ENCODE results near the gene SKI.
A peak's percentile ranks its signal among the peaks of the same experiment; 100 is the strongest.

The SKI gene

GRCh38 chr1:2298685-2299084 is 70.6 kb downstream of the SKI start:
- no peak for DNase-seq

GRCh38 chr1:2299131-2299627 is 71.1 kb downstream of the SKI start:
- no peak for DNase-seq

- peak; percentile 90 for DNase-seq
Measured at GRCh38 chr1:2300004-2300771, 72.1 kb downstream of the SKI start.

GRCh38 chr1:2300851-2301606 is 72.9 kb downstream of the SKI start:
- peak; percentile 94 for DNase-seq

- DNase-seq, result no peak
Measured at GRCh38 chr1:2301607-2302291, 73.6 kb downstream of the SKI start.

- no peak for DNase-seq
Measured at GRCh38 chr1:2302292-2302925, 74.3 kb downstream of the SKI start.

- DNase-seq, result no peak
Measured at GRCh38 chr1:2303016-2303775, 75.1 kb downstream of the SKI start.

- DNase-seq, result no peak
Measured at GRCh38 chr1:2303781-2304180, 75.7 kb downstream of the SKI start.

GRCh38 chr1:2304282-2304681 is 76.2 kb downstream of the SKI start:
- no peak for DNase-seq

- DNase-seq, result no peak
Measured at GRCh38 chr1:2304921-2305681, 77.0 kb downstream of the SKI start.

GRCh38 chr1:2306151-2306978 is 78.2 kb downstream of the SKI start:
- DNase-seq, result no peak

- DNase-seq, result no peak
Measured at GRCh38 chr1:2307064-2307605, 79.0 kb downstream of the SKI start.

GRCh38 chr1:2307972-2308371 is 79.9 kb downstream of the SKI start:
- no peak for DNase-seq

- no peak for DNase-seq
Measured at GRCh38 chr1:2308844-2309243, 80.7 kb downstream of the SKI start.

- DNase-seq, result no peak
Measured at GRCh38 chr1:2310332-2311183, 82.4 kb downstream of the SKI start.

GRCh38 chr1:2311184-2312032 is 83.3 kb downstream of the SKI start:
- DNase-seq, result peak; percentile 85

- DNase-seq, result no peak
Measured at GRCh38 chr1:2312160-2312514, 84.0 kb downstream of the SKI start.
